B cell (primary cell): ENCODE measurements around the gene TMX2. TPM values are rescaled to one million over a fixed set of nuclear protein-coding genes. Genes with fewer than 3 reads are reported as not detected.

Experiments used
- ATAC-seq: fragments of 200-7000 bp; cut with Tn5 transposase; one replicate; pipeline ENCODE4 v1.10.0; 2021; ENCODE audit warnings: low read depth, mild to moderate bottlenecking, moderate number of reproducible peaks, moderate library complexity
- CTCF ChIA-PET: fragments of 350-600 bp; sonication (Branson Sonifier 250); formaldehyde crosslinking; loops from one replicate; lab custom pipeline; 2021; ENCODE audit warnings: antibody characterized with exemption, inconsistent platforms; lab: Charles Lee
- POLR2A ChIA-PET: fragments of 350-600 bp; sonication (Branson Sonifier 250); formaldehyde crosslinking; loops from one replicate; lab custom pipeline; 2021; ENCODE audit warnings: antibody characterized with exemption; lab: Charles Lee
- DNase-seq: peaks from one replicate; pipeline ENCODE4 v3.0.0; 2013
- H2AFZ ChIP-seq: 2 replicates; pipeline ENCODE4 v1.6.1; 2012; ENCODE audit warnings: mild to moderate bottlenecking, low read depth, low read length; ENCODE audit not compliant: insufficient read depth, poor library complexity, severe bottlenecking
- H3K27ac ChIP-seq, 2 donors: 1 replicate in 1 of 2; 2 replicates in 1 of 2; pipeline ENCODE4 v1.5.1; 2012 to 2013; ENCODE audit warnings: low read length in 2 of 2, mild to moderate bottlenecking in 2 of 2, moderate library complexity in 1 of 2
- H3K27me3 ChIP-seq, 4 experiments: fragments of 200-600 bp in 1 of 4; sonication (generic) in 1 of 4; replicated peaks in 1 of 4; 1 replicate in 2 of 4; 2 replicates in 2 of 4; pipeline versions ENCODE4 v1.6.1 to v1.7.0; 2013 to 2016; ENCODE audit warnings: low read length in 3 of 4, mild to moderate bottlenecking in 2 of 4, mixed read lengths in 1 of 4, moderate library complexity in 1 of 4; ENCODE audit not compliant: insufficient read depth in 4 of 4, control insufficient read depth in 3 of 4; ENCODE audit errors: control extremely low read depth in 1 of 4
- H3K36me3 ChIP-seq, 2 experiments: replicated peaks in 1 of 2; 1 replicate in 1 of 2; 2 replicates in 1 of 2; pipeline versions ENCODE4 v1.6.1 to v1.7.1; 2013; ENCODE audit warnings: low read length in 1 of 2; ENCODE audit not compliant: insufficient read depth in 2 of 2, control insufficient read depth in 1 of 2; ENCODE audit errors: control extremely low read depth in 1 of 2, extremely low read depth in 1 of 2
- H3K4me1 ChIP-seq, 2 donors: fragments of 200-600 bp in 1 of 2; sonication (generic) in 1 of 2; 1 replicate in 1 of 2; 2 replicates in 1 of 2; pipeline versions ENCODE4 v1.5.1 to v1.6.1; 2013 to 2017; ENCODE audit warnings: low read length in 2 of 2; ENCODE audit not compliant: control insufficient read depth in 2 of 2, insufficient read depth in 2 of 2
- H3K4me2 ChIP-seq: replicated peaks from 2 replicates; pipeline ENCODE3; 2012; ENCODE audit warnings: mild to moderate bottlenecking, low read depth, low read length; ENCODE audit not compliant: poor library complexity, severe bottlenecking
- H3K4me3 ChIP-seq, 5 experiments: fragments of 200-600 bp in 1 of 5; sonication (generic) in 1 of 5; 1 replicate in 3 of 5; 2 replicates in 2 of 5; pipeline versions ENCODE4 v1.5.1 to v1.7.0; 2011 to 2016; ENCODE audit warnings: low read length in 4 of 5, mild to moderate bottlenecking in 4 of 5, low read depth in 2 of 5, control low read depth in 1 of 5, moderate library complexity in 1 of 5; ENCODE audit not compliant: insufficient read depth in 1 of 5; ENCODE audit errors: control extremely low read depth in 1 of 5, extremely low read depth in 1 of 5
- H3K79me2 ChIP-seq: fragments of 200-600 bp; sonication (generic); one replicate; pipeline ENCODE4 v1.6.0; 2016; ENCODE audit warnings: low read length; ENCODE audit not compliant: control insufficient read depth, insufficient read depth
- H3K9ac ChIP-seq: fragments of 200-600 bp; sonication (generic); 2 replicates; pipeline ENCODE4 v1.6.1; 2017; ENCODE audit warnings: mild to moderate bottlenecking, low read length, moderate library complexity
- H3K9me3 ChIP-seq, 3 donors: one replicate each; pipeline versions ENCODE4 v1.6.1 to v1.7.1; 2013; ENCODE audit warnings: low read length in 2 of 3; ENCODE audit not compliant: control insufficient read depth in 2 of 3, insufficient read depth in 1 of 3; ENCODE audit errors: control extremely low read depth in 1 of 3
- H4K20me1 ChIP-seq: 2 replicates; pipeline ENCODE4 v1.6.0; 2012; ENCODE audit warnings: mild to moderate bottlenecking, low read length; ENCODE audit not compliant: insufficient read depth, control insufficient read depth, poor library complexity, severe bottlenecking
- H3K27ac Mint-ChIP-seq: one replicate; pipeline ENCODE4 v1.8.0; 2021; ENCODE audit warnings: mixed read lengths
- H3K27me3 Mint-ChIP-seq: one replicate; pipeline ENCODE4 v1.8.0; 2021; ENCODE audit warnings: mixed read lengths
- H3K4me1 Mint-ChIP-seq: one replicate; pipeline ENCODE4 v1.8.0; 2021; ENCODE audit warnings: mixed read lengths
- H3K4me3 Mint-ChIP-seq: one replicate; pipeline ENCODE4 v1.8.0; 2021; ENCODE audit warnings: mixed read lengths
- H3K9me3 Mint-ChIP-seq: one replicate; pipeline ENCODE4 v1.8.0; 2022; ENCODE audit warnings: mixed read lengths; ENCODE audit not compliant: insufficient read depth
- CTCF ChIP-seq: fragments of 200-600 bp; IDR thresholded peaks from one replicate; pipeline ENCODE4 v1.8.0; 2022; ENCODE audit warnings: antibody characterized with exemption, mild to moderate bottlenecking
- EZH2 ChIP-seq: IDR thresholded peaks from 2 replicates; pipeline ENCODE4 v1.6.1; 2012; ENCODE audit warnings: borderline replicate concordance, low read depth, mild to moderate bottlenecking, moderate library complexity, low read length; ENCODE audit not compliant: insufficient read depth, poor library complexity, severe bottlenecking
- WGBS: methylation state at CpG from one replicate; pipeline ENCODE4 v1.1.5; 2013; ENCODE audit warnings: missing lambda C conversion rate; ENCODE audit not compliant: insufficient coverage; 5-methylcytosine and 5-hydroxymethylcytosine counted together
- intact Hi-C: fragments of 100-400 bp; cut with micrococcal nuclease; formaldehyde crosslinking; loops from one replicate; pipeline ENCODE4 v1.10.0; 2022
- polyA plus RNA-seq: library from polyadenylated mRNA; depleted of rRNA; stranded (reverse); fragments of >200 nt; gene quantifications from 2 replicates; pipeline ENCODE4 v1.2.3, GENCODE V29; 2012
- total RNA-seq, 2 donors: library from RNA; stranded (reverse); fragments of 120-200 nt in 1 of 2; gene quantifications; 1 replicate in 1 of 2; 2 replicates in 1 of 2; pipeline versions ENCODE4 v1.2.3 to v1.2.4, GENCODE V29; 2013 to 2022

Gene TMX2
- total and polyA plus RNA-seq, 2 donors (not counting 1 experiment from before 2014, with no cell fraction given) = 40.3 to 60.2 TPM

- ChIA-PET POLR2A (interaction anchor here (0.6 to 2.3 kb wide), 4 partner anchors 9 to 1958 kb away, joined by 4 to 22 read pairs (median 9); partner anchors contain the start of gene CLP1), CTCF (interaction anchor here (0.7 to 1.6 kb wide), 6 partner anchors 27 to 960 kb away, joined by 3 to 19 read pairs (median 4); no protein-coding TSS in a partner anchor)
- Histone ChIP-seq H3K4me1 (peaks cover 25% of the 10 kb centered on the region in 2 donors), H4K20me1 (peaks cover 22% of the 10 kb centered on the region), H3K36me3 (peaks cover 0 to 15% of the 10 kb centered on the region in 2 experiments), H3K9ac (peak within 1 kb of the TSS; percentile 93), H3K27me3 (no peaks in the 10 kb centered on the region), H2AFZ (peak within 1 kb of the TSS; percentile 94), H3K4me3 (peak within 1 kb of the TSS; percentile 72 to 96 (median 83)), H3K27ac (peak within 1 kb of the TSS; percentile 98 to 99), H3K9me3 (no peaks in the 10 kb centered on the region), H3K79me2 (peaks cover 53% of the 10 kb centered on the region), H3K4me2 (peak within 1 kb of the TSS; percentile 92)
- peak within 1 kb of the TSS; percentile 95 for H3K4me3 Mint-ChIP-seq
- H3K9me3 Mint-ChIP-seq = no peaks in the 10 kb centered on the region
- ATAC-seq (peak; percentile 78), DNase-seq (peak; percentile 100)
- no peaks in the 10 kb centered on the region for H3K27me3 Mint-ChIP-seq
- under 1% methylated on average over 96 of the region's 96 CpGs for WGBS
- TF ChIP-seq CTCF = peak; percentile 55
- TF ChIP-seq EZH2 = no peak
- H3K4me1 Mint-ChIP-seq = peaks cover 50% of the 10 kb centered on the region
- peak within 1 kb of the TSS; percentile 100 for H3K27ac Mint-ChIP-seq
- intact Hi-C loops = loop anchor here (1.0 to 5.0 kb wide), 10 partner anchors 11 to 1474 kb away; partner anchors contain the start of genes CLP1, FAM111A, MED19 and P2RX3
These were observed 44.5 kb upstream of the TMX2 start, which contains the start of gene ZDHHC5 for GRCh38 chr11:57667736-57668433. Gene ZDHHC5 (plus strand): TSS chr11:57668114. CDS start chr11:57673091, 4,977 bp downstream.

DNA sequence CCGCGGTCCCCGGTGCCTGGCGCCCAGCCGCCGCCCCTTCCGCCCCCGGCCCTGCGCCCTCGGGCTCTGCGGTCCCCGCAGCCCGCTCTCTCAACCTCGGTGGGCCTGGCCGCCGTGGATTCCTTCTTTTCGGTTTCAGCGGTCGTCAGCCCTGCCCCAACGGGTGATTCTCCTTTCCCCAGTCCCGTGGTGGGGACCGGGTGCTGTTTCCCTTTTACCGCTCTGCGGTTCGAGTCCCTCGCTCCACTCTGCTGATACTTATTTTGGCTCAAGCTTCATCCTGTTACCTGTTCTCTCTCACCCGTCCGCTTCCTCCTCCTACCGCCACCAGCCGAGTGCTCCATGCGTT is 44.0 kb upstream of the TMX2 start:
- intact Hi-C loops = loop anchor here (1.0 to 5.0 kb wide), 4 partner anchors 132 to 1474 kb away; partner anchors contain the start of genes FAM111A, P2RX3 and SSRP1
- H4K20me1 ChIP-seq = peaks cover 27% of the 10 kb centered on the region
- Mint-ChIP-seq H3K27ac (peak overlapping the region; percentile 100), H3K4me3 (peak overlapping the region; percentile 95), H3K9me3 (no peaks in the 10 kb centered on the region), H3K4me1 (peaks cover 54% of the 10 kb centered on the region), H3K27me3 (no peaks in the 10 kb centered on the region)
- H3K4me1 ChIP-seq = peaks cover 23 to 25% of the 10 kb centered on the region in 2 donors
- H3K9me3 ChIP-seq = no peaks in the 10 kb centered on the region
- no peaks in the 10 kb centered on the region for H3K27me3 ChIP-seq
- ChIA-PET POLR2A (interaction anchor here (0.6 to 2.3 kb wide), 2 partner anchors 11 to 24 kb away, joined by 3 to 22 read pairs; partner anchors contain the start of gene CLP1), CTCF (interaction anchor here (0.7 to 1.0 kb wide), 2 partner anchors 27 to 132 kb away, joined by 3 to 7 read pairs; no protein-coding TSS in a partner anchor)
- H3K9ac ChIP-seq = peak overlapping the region; percentile 93
- no peak for DNase-seq
- H3K36me3 ChIP-seq = peaks cover 0 to 19% of the 10 kb centered on the region in 2 experiments
- peaks cover 58% of the 10 kb centered on the region for H3K79me2 ChIP-seq
- peak; percentile 4 for ATAC-seq
- peak overlapping the region; percentile 98 to 99 for H3K27ac ChIP-seq
- H2AFZ ChIP-seq = peak overlapping the region; percentile 94
- peak overlapping the region; percentile 92 for H3K4me2 ChIP-seq
- WGBS = under 1% methylated on average over 28 of the region's 31 CpGs
- peak overlapping the region; percentile 72 to 96 (median 83) for H3K4me3 ChIP-seq
- no peak for TF ChIP-seq EZH2
- no peak for TF ChIP-seq CTCF
